ENCODE measurements around the gene SCO2. TPM values are rescaled to one million over a fixed set of nuclear protein-coding genes. Genes with fewer than 3 reads are reported as not detected.
"Not testable (repeated sequence)": the region's sequence is repeated elsewhere in the genome, so short reads cannot be mapped to it uniquely, and the experiment has no call there.

SCO2 gene
- total RNA-seq, 2 donors from 2014 or later: 5.5 to 5.7 TPM

- DNase-seq (peak; percentile 40 to 67), ATAC-seq (peak; percentile 12)
- intact Hi-C loops (cut with DNase I, micrococcal nuclease): no loop called here
These were observed 1.4 kb downstream of the SCO2 start for GRCh38 chr22:50523806-50524675.

DNA sequence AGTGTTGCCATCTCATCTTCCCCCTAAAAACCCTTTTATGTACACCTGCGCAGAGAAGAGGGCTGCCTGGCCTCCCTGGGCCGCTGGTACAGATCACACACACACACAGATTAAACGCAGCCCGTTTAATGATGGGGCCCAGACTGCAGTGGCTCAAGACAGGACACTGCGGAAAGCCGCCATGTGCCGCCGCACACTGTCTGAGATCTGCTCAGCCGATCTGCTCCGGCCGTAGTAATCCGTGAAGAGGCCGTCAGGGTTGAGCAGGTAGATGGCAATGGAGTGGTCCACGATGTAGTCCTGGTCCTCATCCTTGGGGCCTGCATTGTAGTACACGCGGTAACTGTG is 2.0 kb downstream of the SCO2 start:
- ATAC-seq (no peak), DNase-seq (no peak)
- intact Hi-C loops (cut with DNase I, micrococcal nuclease): no loop called here

- intact Hi-C loops (cut with DNase I, micrococcal nuclease): no loop called here
- ATAC-seq: no peak
These were observed 2.5 kb downstream of the SCO2 start for GRCh38 chr22:50522806-50523438.

DNA sequence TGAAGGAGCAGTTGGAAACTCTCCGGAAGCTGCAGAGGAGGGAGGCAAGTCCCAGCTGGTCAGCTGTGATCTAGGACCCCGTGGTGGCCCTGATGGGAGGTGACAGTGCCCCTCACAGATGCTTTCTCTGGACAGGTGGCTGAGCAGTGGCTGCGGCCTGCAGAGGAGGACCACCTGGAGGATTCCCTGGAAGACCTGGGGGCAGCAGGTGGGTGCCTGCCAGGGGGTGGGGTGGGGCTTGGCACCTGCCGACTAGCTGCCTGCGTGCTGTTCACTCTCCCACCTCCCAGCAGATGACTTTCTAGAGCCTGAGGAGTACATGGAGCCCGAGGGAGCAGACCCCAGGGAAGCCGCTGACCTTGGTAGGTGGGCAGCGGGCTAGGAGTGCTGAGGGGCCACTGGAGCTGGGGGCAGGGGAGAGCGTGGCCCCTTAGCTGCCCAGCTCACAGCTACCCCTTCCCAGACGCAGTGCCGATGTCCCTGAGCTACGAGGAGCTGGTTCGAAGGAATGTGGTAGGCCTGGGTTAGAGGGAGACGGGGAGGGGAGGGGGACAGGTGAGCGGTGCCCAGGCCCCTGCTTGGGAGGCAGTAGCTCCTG is 3.1 kb downstream of the SCO2 start:
- DNase-seq: no peak
- no peak for ATAC-seq
- intact Hi-C loops (cut with DNase I, micrococcal nuclease): no loop called here

More at GRCh38 chr22:50522806-50523438, 2.5 kb downstream of the SCO2 start:
- peak in 1 of 2 donors; percentile 14 for DNase-seq

- DNase-seq (no peak), ATAC-seq (no peak)
- intact Hi-C loops (cut with DNase I, micrococcal nuclease): no loop called here
These were observed 3.7 kb downstream of the SCO2 start for GRCh38 chr22:50521710-50522109.

DNA sequence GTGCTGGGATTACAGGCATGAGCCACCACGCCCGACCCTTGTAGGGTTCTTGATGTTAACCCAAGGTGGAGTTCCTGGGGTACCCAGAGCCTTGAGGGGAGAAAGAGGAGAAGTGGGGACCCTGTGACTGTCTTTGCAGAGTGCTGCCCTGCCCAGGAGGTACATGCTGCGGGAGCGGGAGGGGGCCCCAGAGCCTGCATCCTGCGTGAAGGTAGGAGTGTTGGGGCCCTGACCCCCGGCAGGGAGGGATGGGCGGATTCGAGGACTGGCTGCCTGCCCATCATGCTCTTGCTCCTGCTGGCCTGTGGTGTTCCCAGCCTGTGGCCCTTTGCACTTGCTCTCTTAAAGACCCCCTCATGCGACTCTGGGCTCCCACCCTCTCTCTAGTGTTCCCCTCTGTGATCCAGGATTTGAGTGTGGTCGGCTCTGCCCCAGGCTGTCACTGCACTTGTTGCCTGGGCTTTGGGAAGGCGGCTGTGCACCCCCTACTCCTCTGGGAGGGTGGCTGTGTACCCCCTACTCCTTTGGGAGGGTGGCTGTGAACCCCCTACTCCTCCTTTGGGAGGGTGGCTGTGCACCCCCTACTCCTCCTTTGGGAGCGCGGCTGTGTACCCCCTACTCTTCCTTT is 4.5 kb downstream of the SCO2 start:
- ATAC-seq (no peak), DNase-seq (no peak)
- intact Hi-C loops (cut with DNase I, micrococcal nuclease): no loop called here

DNA sequence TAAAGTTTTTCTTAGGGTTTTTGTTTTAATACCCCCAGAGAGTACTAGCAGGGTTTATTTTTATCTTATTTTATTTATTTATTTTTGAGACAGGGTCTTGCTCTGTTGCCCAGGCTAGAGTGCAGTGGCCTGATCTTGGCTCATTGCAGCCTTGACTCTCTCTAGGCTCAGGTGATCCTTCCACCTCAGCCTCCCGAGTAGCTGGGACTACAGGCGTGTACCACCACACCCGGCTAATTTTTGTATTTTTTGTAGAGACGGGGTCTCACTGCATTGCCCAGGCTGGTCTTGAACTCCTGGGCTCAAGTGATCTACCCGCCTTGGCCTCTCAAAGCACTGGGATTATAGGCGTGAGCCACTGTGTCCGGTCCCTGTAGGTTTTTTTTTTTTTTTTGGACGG is 5.2 kb downstream of the SCO2 start:
- ATAC-seq; intact Hi-C loops (cut with DNase I, micrococcal nuclease): not testable (repeated sequence)

GRCh38 chr22:50519151-50519550 is 6.2 kb downstream of the SCO2 start:
- DNase-seq (no peak), ATAC-seq (no peak)
- intact Hi-C loops (cut with DNase I, micrococcal nuclease): no loop called here

More for the DNA sequence above, 5.2 kb downstream of the SCO2 start:
- DNase-seq: not testable (repeated sequence)

GRCh38 chr22:50518606-50519005 is 6.8 kb downstream of the SCO2 start:
- ATAC-seq (no peak), DNase-seq (no peak)
- intact Hi-C loops (cut with DNase I, micrococcal nuclease): no loop called here

- DNase-seq (no peak), ATAC-seq (no peak)
- intact Hi-C loops (cut with DNase I, micrococcal nuclease): no loop called here
These were observed 7.7 kb downstream of the SCO2 start for GRCh38 chr22:50517495-50518260.

DNA sequence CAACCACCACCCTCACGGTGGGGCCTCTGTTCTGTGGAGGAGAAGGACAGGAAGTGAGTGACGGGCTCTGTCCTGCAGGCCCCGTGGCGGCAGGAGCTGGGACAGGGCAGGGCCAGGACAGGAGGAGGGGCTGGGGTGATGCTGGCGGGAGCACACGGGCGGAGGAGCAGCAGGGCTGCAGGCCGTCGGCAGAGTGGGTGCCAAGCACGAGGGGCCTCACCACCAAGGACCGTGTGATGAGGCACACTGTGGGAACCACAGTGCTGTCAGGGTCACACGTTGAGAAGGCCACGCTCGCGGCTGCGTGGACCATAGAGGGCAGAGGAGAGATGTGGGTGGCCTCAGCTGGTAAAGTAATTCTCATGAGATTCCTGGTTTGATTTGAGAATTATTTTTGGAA is 8.5 kb downstream of the SCO2 start:
- ATAC-seq (no peak), DNase-seq (no peak)
- intact Hi-C loops (cut with DNase I, micrococcal nuclease): no loop called here

DNA sequence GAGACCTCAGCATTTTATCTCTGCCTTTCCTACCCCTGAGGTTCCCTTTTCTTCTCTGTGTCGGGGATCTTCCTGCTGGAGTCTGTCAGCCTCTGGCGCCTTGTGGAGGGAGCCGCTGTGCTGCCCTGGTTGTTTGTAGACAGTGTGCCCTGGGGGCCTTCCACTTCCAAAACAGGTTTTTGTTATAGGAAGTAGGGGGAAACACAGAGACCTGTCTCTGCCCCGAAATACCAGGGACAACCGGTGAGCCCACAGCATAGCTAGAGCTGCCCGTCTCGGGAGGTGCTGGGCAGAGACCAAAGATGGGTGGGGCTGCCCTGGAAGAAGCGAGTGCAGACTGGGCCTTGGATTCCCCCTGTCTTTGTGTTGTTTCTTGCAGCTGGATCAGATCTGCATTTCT is 9.3 kb downstream of the SCO2 start:
- no peak for DNase-seq
- ATAC-seq: no peak
- intact Hi-C loops (cut with DNase I, micrococcal nuclease): no loop called here

DNA sequence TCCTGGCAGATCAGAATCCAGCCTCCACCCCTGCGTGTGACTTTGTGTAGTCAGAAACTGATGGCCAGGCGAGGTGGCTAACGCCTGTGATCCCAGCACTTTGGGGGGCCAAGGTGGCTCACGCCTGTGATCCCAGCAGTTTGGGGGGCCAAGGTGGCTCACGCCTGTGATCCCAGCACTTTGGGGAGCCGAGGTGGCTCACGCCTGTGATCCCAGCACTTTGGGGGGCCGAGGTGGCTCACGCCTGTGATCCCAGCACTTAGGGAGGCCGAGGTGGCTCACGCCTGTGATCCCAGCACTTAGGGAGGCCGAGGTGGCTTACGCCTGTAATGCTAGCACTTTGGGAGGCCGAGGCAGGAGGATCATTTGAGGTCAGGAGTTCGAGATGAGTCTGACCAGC is 12.2 kb downstream of the SCO2 start:
- intact Hi-C loops (cut with DNase I, micrococcal nuclease): no loop called here
- ATAC-seq: no peak
- no peak for DNase-seq

GRCh38 chr22:50508897-50509296 is 16.5 kb downstream of the SCO2 start:
- ATAC-seq (no peak), DNase-seq (no peak)
- intact Hi-C loops (cut with DNase I, micrococcal nuclease): no loop called here

- peak; percentile 80 for ATAC-seq
- intact Hi-C loops (cut with DNase I, micrococcal nuclease): no loop called here
- peak; percentile 95 to 98 for DNase-seq
These were observed 17.2 kb downstream of the SCO2 start, which contains the start of gene NCAPH2 for GRCh38 chr22:50507991-50508884. Gene NCAPH2, plus strand, starts transcription at chr22:50508224. Its CDS starts 114 bp downstream, at chr22:50508338.

GRCh38 chr22:50507421-50507990 is 17.9 kb downstream of the SCO2 start, which contains the start of gene LMF2:
Gene LMF2, minus strand, starts transcription at chr22:50507702. Its CDS starts 27 bp downstream, at chr22:50507675.
- intact Hi-C loops (cut with DNase I, micrococcal nuclease): no loop called here
- DNase-seq: peak; percentile 87 to 94
- peak; percentile 79 for ATAC-seq
